Upper lobe of left lung (tissue), 6 donors: ENCODE data around the gene GAPDHS. TPM values are rescaled to one million over a fixed set of nuclear protein-coding genes. Genes with fewer than 3 reads are reported as not detected.

ENCODE experiments used
- ATAC-seq, 2 donors: fragments of 200-7000 bp; cut with Tn5 transposase; one replicate each; pipeline ENCODE4 v1.9.1; 2022; ENCODE audit warnings: mild to moderate bottlenecking in 2 of 2, moderate library complexity in 2 of 2; ENCODE audit not compliant: low FRiP score in 2 of 2
- DNase-seq, 2 donors: peaks; one replicate each; pipeline ENCODE4 v3.0.0-alpha.2; 2019 to 2020
- H3K27ac ChIP-seq, 4 donors: fragments of 200-600 bp; sonication (generic); one replicate each; pipeline ENCODE4 v1.5.1; 2016 to 2019
- H3K27me3 ChIP-seq, 4 donors: fragments of 200-600 bp; sonication (generic); one replicate each; pipeline ENCODE4 v1.5.1; 2017 to 2019
- H3K36me3 ChIP-seq, 4 donors: fragments of 200-600 bp; sonication (generic); one replicate each; pipeline ENCODE4 v1.5.1; 2016 to 2019
- H3K4me1 ChIP-seq, 4 donors: fragments of 200-600 bp; sonication (generic); one replicate each; pipeline ENCODE4 v1.5.1; 2018 to 2019
- H3K4me3 ChIP-seq, 4 donors: fragments of 200-600 bp; sonication (generic); one replicate each; pipeline ENCODE4 v1.5.1; 2017 to 2019; ENCODE audit warnings: mild to moderate bottlenecking in 2 of 4, moderate library complexity in 1 of 4
- H3K9me3 ChIP-seq, 4 donors: fragments of 200-600 bp; sonication (generic); one replicate each; pipeline ENCODE4 v1.5.1; 2018 to 2019
- CTCF ChIP-seq, 6 experiments: fragments of 450-650 bp in 4 of 6; fragments of 200-600 bp in 2 of 6; sonication (generic) in 2 of 6; IDR thresholded peaks; one replicate each; pipeline ENCODE4 v1.5.1; 2016 to 2019; ENCODE audit warnings: antibody characterized with exemption in 6 of 6
- EP300 ChIP-seq, 4 donors: sonication (generic); formaldehyde crosslinking; IDR thresholded peaks; one replicate each; pipeline ENCODE4 v1.5.1; 2017; ENCODE audit warnings: antibody characterized with exemption in 4 of 4, control low read depth in 2 of 4
- POLR2A ChIP-seq, 4 donors: fragments of 450-650 bp; IDR thresholded peaks; one replicate each; pipeline ENCODE4 v1.5.1; 2016 to 2017; ENCODE audit warnings: antibody characterized with exemption in 4 of 4, mild to moderate bottlenecking in 2 of 4
- POLR2AphosphoS5 ChIP-seq, 2 donors: sonication (generic); formaldehyde crosslinking; IDR thresholded peaks; one replicate each; pipeline ENCODE4 v1.5.1; 2017; ENCODE audit warnings: antibody characterized with exemption in 2 of 2
- WGBS, 2 donors: methylation state at CpG; one replicate each; pipeline ENCODE4 v1.1.5; 2017 to 2018; 5-methylcytosine and 5-hydroxymethylcytosine counted together
- total RNA-seq, 6 donors: library from RNA; depleted of rRNA in 4 of 6; stranded (reverse); fragments of >200 nt in 4 of 6; gene quantifications; one replicate each; pipeline versions ENCODE4 v1.1.0 to v1.2.1, GENCODE V29; 2016 to 2021
- donor health status: DM: no; HTN: no; CAD: no; lungs with moderate emphysema.
- donor health status: DM: no; HTN: yes; CAD: no; lungs with severe emphysema.

Gene GAPDHS
- total RNA-seq, 6 donors from 2014 or later, result not detected

GRCh38 chr19:35508129-35508528 is 25.1 kb upstream of the GAPDHS start:
- DNase-seq (no peak), ATAC-seq (no peak)
- WGBS, 2 donors, result 85 to 86% methylated on average over 3 of the region's 3 CpGs
- H3K36me3 ChIP-seq, result no peaks in the 10 kb centered on the region
- no peak overlapping the region for H3K4me3 ChIP-seq
- H3K27ac ChIP-seq, result no peak overlapping the region
- peaks cover 7 to 17% (median 11%) of the 10 kb centered on the region in 4 donors for H3K4me1 ChIP-seq
- H3K9me3 ChIP-seq, result no peaks in the 10 kb centered on the region
- H3K27me3 ChIP-seq, result no peaks in the 10 kb centered on the region
- TF ChIP-seq POLR2A (IDR thresholded peaks at IDR 0.05) (no peak), POLR2AphosphoS5 (IDR thresholded peaks at IDR 0.05) (no peak), EP300 (IDR thresholded peaks at IDR 0.05) (no peak), CTCF (IDR thresholded peaks at IDR 0.05) (no peak)

- Histone ChIP-seq H3K27ac (peak overlapping the region; percentile 75 to 83 (median 79)), H3K9me3 (no peaks in the 10 kb centered on the region), H3K4me1 (peaks cover 7 to 21% (median 11%) of the 10 kb centered on the region in 4 donors), H3K27me3 (no peaks in the 10 kb centered on the region), H3K36me3 (no peaks in the 10 kb centered on the region), H3K4me3 (peak overlapping the region in 3 of 4 donors; percentile 42 to 48 (median 45))
- peak in 2 of 4 donors; percentile 29 to 39 for TF ChIP-seq POLR2A (IDR thresholded peaks at IDR 0.05)
- no peak for TF ChIP-seq CTCF (IDR thresholded peaks at IDR 0.05)
- TF ChIP-seq POLR2AphosphoS5 (IDR thresholded peaks at IDR 0.05), result peak; percentile 47 to 59
- no peak for TF ChIP-seq EP300 (IDR thresholded peaks at IDR 0.05)
- 22 to 24% methylated on average over 12 of the region's 12 CpGs for WGBS, 2 donors
- ATAC-seq (peak; percentile 46 to 75), DNase-seq (peak in 1 of 2 donors; percentile 89)
Observed at GRCh38 chr19:35509018-35509652, 24.1 kb upstream of the GAPDHS start.

- Histone ChIP-seq H3K27me3 (no peaks in the 10 kb centered on the region), H3K36me3 (no peaks in the 10 kb centered on the region), H3K27ac (peak overlapping the region; percentile 75 to 83 (median 79)), H3K9me3 (no peaks in the 10 kb centered on the region), H3K4me1 (peaks cover 7 to 24% (median 11%) of the 10 kb centered on the region in 4 donors), H3K4me3 (peak overlapping the region; percentile 22 to 48 (median 44))
- DNase-seq, result peak; percentile 92 to 96
- TF ChIP-seq POLR2AphosphoS5 (IDR thresholded peaks at IDR 0.05), result peak; percentile 18 to 48
- TF ChIP-seq POLR2A (IDR thresholded peaks at IDR 0.05), result peak in 2 of 4 donors; percentile 54 to 59
- TF ChIP-seq CTCF (IDR thresholded peaks at IDR 0.05), result peak; percentile 88 to 97 (median 94)
- TF ChIP-seq EP300 (IDR thresholded peaks at IDR 0.05), result no peak
- WGBS, 2 donors, result 0 to 2% methylated on average over 9 to 32 of the region's 39 CpGs
- peak; percentile 86 to 92 for ATAC-seq
Observed at GRCh38 chr19:35509861-35510625, 23.2 kb upstream of the GAPDHS start.

GRCh38 chr19:35510626-35510964 is 22.7 kb upstream of the GAPDHS start:
- H3K27me3 ChIP-seq, result no peaks in the 10 kb centered on the region
- no peak for DNase-seq
- peak in 1 of 2 donors; percentile 11 for ATAC-seq
- H3K4me1 ChIP-seq, result peaks cover 7 to 24% (median 11%) of the 10 kb centered on the region in 4 donors
- H3K4me3 ChIP-seq, result peak overlapping the region in 3 of 4 donors; percentile 42 to 48 (median 45)
- H3K27ac ChIP-seq, result peak overlapping the region in 3 of 4 donors; percentile 75 to 81 (median 77)
- 14% methylated on average over 12 of the region's 15 CpGs; no CpG with 5 or more reads in 1 of the 2 donors for WGBS, 2 donors
- no peaks in the 10 kb centered on the region for H3K36me3 ChIP-seq
- H3K9me3 ChIP-seq, result no peaks in the 10 kb centered on the region
- TF ChIP-seq CTCF (IDR thresholded peaks at IDR 0.05) (peak in 1 of 6 experiments; percentile 11), POLR2AphosphoS5 (IDR thresholded peaks at IDR 0.05) (no peak), POLR2A (IDR thresholded peaks at IDR 0.05) (no peak), EP300 (IDR thresholded peaks at IDR 0.05) (no peak)
